Heart left ventricle (tissue), 16 donors: Measurements from ENCODE around the gene DNAJB13. TPM values are rescaled to one million over a fixed set of nuclear protein-coding genes. Genes with fewer than 3 reads are reported as not detected.
A peak's percentile ranks its signal among the peaks of the same experiment; 100 is the strongest.

Experiments
- ATAC-seq, 4 donors: fragments of 200-7000 bp; cut with Tn5 transposase; one replicate each; pipeline ENCODE4 v1.9.1; 2020 to 2022; ENCODE audit warnings: moderate library complexity in 4 of 4, mild to moderate bottlenecking in 3 of 4, moderate number of reproducible peaks in 1 of 4
- DNase-seq, 5 donors: peaks; one replicate each; pipeline ENCODE4 v3.0.0-alpha.2; 2020
- H3K27ac ChIP-seq, 12 donors: fragments of 200-600 bp; sonication (generic) in 4 of 12; one replicate each; pipeline versions ENCODE4 v1.5.0 to v1.8.0; 2016 to 2022; ENCODE audit warnings: mild to moderate bottlenecking in 2 of 12
- H3K27me3 ChIP-seq, 9 donors: fragments of 200-600 bp; sonication (generic) in 2 of 9; one replicate each; pipeline versions ENCODE4 v1.5.1 to v1.8.0; 2016 to 2022; ENCODE audit warnings: mild to moderate bottlenecking in 3 of 9
- H3K36me3 ChIP-seq, 9 donors: fragments of 200-600 bp; sonication (generic) in 2 of 9; one replicate each; pipeline versions ENCODE4 v1.5.0 to v1.8.0; 2018 to 2022; ENCODE audit warnings: mild to moderate bottlenecking in 2 of 9
- H3K4me1 ChIP-seq, 12 donors: fragments of 200-600 bp; sonication (generic) in 4 of 12; one replicate each; pipeline versions ENCODE4 v1.5.0 to v1.8.0; 2016 to 2022; ENCODE audit warnings: mild to moderate bottlenecking in 3 of 12
- H3K4me3 ChIP-seq, 12 donors: fragments of 200-600 bp; sonication (generic) in 4 of 12; one replicate each; pipeline versions ENCODE4 v1.5.0 to v1.8.0; 2017 to 2022; ENCODE audit warnings: mild to moderate bottlenecking in 9 of 12, moderate library complexity in 4 of 12
- H3K9me3 ChIP-seq, 12 donors: fragments of 200-600 bp; sonication (generic) in 4 of 12; one replicate each; pipeline versions ENCODE4 v1.5.0 to v1.8.0; 2016 to 2022; ENCODE audit warnings: mild to moderate bottlenecking in 1 of 12
- CTCF ChIP-seq, 12 donors: fragments of 200-600 bp; sonication (generic) in 4 of 12; IDR thresholded peaks; one replicate each; pipeline versions ENCODE4 v1.5.0 to v1.8.0; 2018 to 2022; ENCODE audit warnings: antibody characterized with exemption in 12 of 12, mild to moderate bottlenecking in 5 of 12
- POLR2A ChIP-seq, 2 donors: fragments of 450-650 bp; IDR thresholded peaks; one replicate each; pipeline ENCODE4 v1.6.1; 2017; ENCODE audit warnings: antibody characterized with exemption in 2 of 2, mild to moderate bottlenecking in 2 of 2, moderate library complexity in 2 of 2
- WGBS, 4 donors: extraction: QIAGEN DNeasy Blood & Tissue Kit in 2 of 4; methylation state at CpG; one replicate each; pipeline versions ENCODE4 v1.1.5 to v1.1.7; 2013 to 2018; 5-methylcytosine and 5-hydroxymethylcytosine counted together
- intact Hi-C, 10 donors: fragments of 100-400 bp; cut with DNase I; formaldehyde crosslinking; loops; one replicate each; pipeline versions ENCODE4 v1.11.1 to v1.14.2; 2022
- polyA plus RNA-seq, 2 donors: library from polyadenylated mRNA; stranded (reverse); fragments of 200-250 nt; gene quantifications; one replicate each; pipeline ENCODE4 v1.2.3, GENCODE V29; 2013
- total RNA-seq, 9 donors: library from RNA; depleted of rRNA in 2 of 9; stranded (reverse); fragments of >200 nt in 2 of 9; fragmentation: NEBNext Ultra II Directional in 3 of 9; extraction: Animal tissue kit (Norgen Biotek cat#: 25700) in 3 of 9; gene quantifications; one replicate each; pipeline versions ENCODE4 v1.1.0 to v1.2.4, GENCODE V29; 2016 to 2023
- donor health status: ischemic (EF 13 %, LVEDD 7.1; RV severe dilation, severe dysfunction).
- donor health status: healthy with polysubstance abuse.
- donor health status: DM: no; HTN: yes; CAD: no.
- donor health status: DM: no; HTN: no; CAD: no.
- donor health status: ischemic (EF 25% LVEDD 6.9; RV normal size, moderate dysfunction).
- donor health status: ischemic (EF 25% LVEDD 5.7; RV mildly dilated, moderate dysfunction).
- donor health status: healthy.
- donor health status: DM: yes; HTN: yes; CAD: no.
- donor health status: ischemic (EF 35%, LVEDD 5.7; RV mildly dilated, moderate dysfunction).
- donor health status: nonischemic (EF 11% LVEDD 7.7; RV severe dilation, severe dysfunction).
- donor health status: DM: yes; HTN: yes; CAD: no.
- donor health status: PGD.
- donor health status: ischemic (EF 29% LVEDD 5.4; RV normal size, mild dysfunction).
- donor health status: nonischemic (EF 23%, LVEDD 6.1; RV moderate dilation, normal function).

Gene DNAJB13
- total and polyA plus RNA-seq, 11 donors, result 0.14 TPM; not detected in 10

GRCh38 chr11:73980001-73980961, 29.5 kb downstream of the DNAJB13 start:
- ATAC-seq, result no peak

GRCh38 chr11:73981051-73981805, 30.4 kb downstream of the DNAJB13 start:
- Histone ChIP-seq H3K36me3 (peaks cover 0 to 52% (median 11%) of the 10 kb centered on the region in 9 donors), H3K9me3 (no peaks in the 10 kb centered on the region), H3K27me3 (no peaks in the 10 kb centered on the region), H3K4me3 (peak overlapping the region in 9 of 12 donors; percentile 56 to 85 (median 66)), H3K4me1 (peaks cover 0 to 59% (median 14%) of the 10 kb centered on the region in 12 donors), H3K27ac (peak overlapping the region in 4 of 12 donors; percentile 37 to 91 (median 90))
- TF ChIP-seq CTCF (IDR thresholded peaks at IDR 0.05), result no peak
- no peak for TF ChIP-seq POLR2A (IDR thresholded peaks at IDR 0.05)
- intact Hi-C loops, result loop anchor here in 4 of 10 donors (5.0 to 10.0 kb wide), 4 partner anchors 36 to 194 kb away; partner anchors contain the start of genes C2CD3 (in 2 of the 4) and PPME1 (in 2 of the 4)
- no peak for DNase-seq
- 85 to 93% (median 90%) methylated on average over 11 to 13 of the region's 13 CpGs for WGBS, 4 donors
- no peak for ATAC-seq

More at GRCh38 chr11:73980001-73980961, 29.5 kb downstream of the DNAJB13 start:
- intact Hi-C loops, result loop anchor here in 4 of 10 donors (5.0 to 10.0 kb wide), 4 partner anchors 37 to 195 kb away; partner anchors contain the start of genes C2CD3 (in 2 of the 4) and PPME1 (in 2 of the 4)
- no peak for TF ChIP-seq CTCF (IDR thresholded peaks at IDR 0.05)
- TF ChIP-seq POLR2A (IDR thresholded peaks at IDR 0.05), result no peak
- Histone ChIP-seq H3K36me3 (peaks cover 0 to 61% (median 15%) of the 10 kb centered on the region in 9 donors), H3K4me1 (peaks cover 0 to 68% (median 14%) of the 10 kb centered on the region in 12 donors), H3K27ac (peak overlapping the region in 4 of 12 donors; percentile 19 to 91 (median 42)), H3K4me3 (peak overlapping the region in 6 of 12 donors; percentile 5 to 85 (median 60)), H3K27me3 (no peaks in the 10 kb centered on the region), H3K9me3 (no peaks in the 10 kb centered on the region)
- WGBS, 4 donors, result 68 to 79% (median 75%) methylated on average over 6 of the region's 6 CpGs
- peak in 3 of 5 donors; percentile 30 to 52 (median 45) for DNase-seq

- no peak for TF ChIP-seq CTCF (IDR thresholded peaks at IDR 0.05)
- no peak for TF ChIP-seq POLR2A (IDR thresholded peaks at IDR 0.05)
- Histone ChIP-seq H3K27me3 (no peaks in the 10 kb centered on the region), H3K36me3 (peaks cover 0 to 38% (median 4%) of the 10 kb centered on the region in 9 donors), H3K4me3 (peak within 1 kb of the TSS; percentile 25 to 85 (median 62)), H3K4me1 (peaks cover 0 to 47% (median 14%) of the 10 kb centered on the region in 12 donors), H3K27ac (peak within 1 kb of the TSS; percentile 6 to 91 (median 84)), H3K9me3 (no peaks in the 10 kb centered on the region)
- intact Hi-C loops, result loop anchor here in 4 of 10 donors (2.0 to 10.0 kb wide), 5 partner anchors 35 to 192 kb away; partner anchors contain the start of genes C2CD3 (in 2 of the 4) and PPME1 (in 2 of the 4)
- peak; percentile 76 to 93 (median 88) for ATAC-seq
- DNase-seq, result peak; percentile 83 to 94 (median 87)
- 1 to 3% (median 2%) methylated on average over 27 to 43 of the region's 43 CpGs for WGBS, 4 donors
These were observed 31.8 kb downstream of the DNAJB13 start, which contains the start of gene UCP2 for GRCh38 chr11:73982595-73982989. Gene UCP2 (minus strand): TSS chr11:73982843. CDS start chr11:73978378, 4,465 bp downstream.
